ENCODE measurements around the gene UNC79.
"Not testable (repeated sequence)": the region's sequence is repeated elsewhere in the genome, so short reads cannot be mapped to it uniquely, and the experiment has no call there.

Gene UNC79

DNA sequence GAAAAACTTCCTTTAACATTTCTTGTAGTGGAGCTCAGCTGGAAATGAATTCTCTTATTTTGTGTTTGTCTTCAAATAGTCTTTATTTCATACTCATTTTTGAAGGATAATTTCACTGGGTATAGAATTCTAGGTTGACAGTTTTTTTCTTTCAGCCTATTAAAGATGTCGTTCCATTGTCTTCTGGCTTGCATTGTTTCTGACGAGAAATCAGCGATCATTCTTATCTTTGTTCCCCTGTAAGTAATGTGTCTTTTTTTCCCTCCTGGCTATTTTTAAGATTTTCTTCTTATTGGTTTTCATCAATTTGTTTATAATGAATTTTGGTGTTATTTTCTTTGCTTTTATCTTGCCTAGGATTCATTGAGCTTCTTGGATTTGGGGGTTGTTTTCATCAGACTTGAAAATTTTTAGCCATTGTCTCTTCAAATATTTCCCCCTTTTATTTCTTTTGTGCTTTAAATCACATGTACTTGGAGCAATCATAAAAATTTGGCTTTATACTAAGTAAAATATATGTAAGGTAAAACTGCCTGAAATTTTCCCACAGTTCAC is 89.4 kb downstream of the UNC79 start:
- peaks cover 2% of the 10 kb centered on the region; the same call in 1 of the 2 replicates for H3K27me3 ChIP-seq (ENCODE audit: low read length)
- no peak overlapping the region for H3K27ac ChIP-seq (ENCODE audit: low read depth, low read length)
- H3K79me2 ChIP-seq (ENCODE audit: insufficient read depth, low read length): no peaks in the 10 kb centered on the region
- H4K20me1 ChIP-seq (ENCODE audit: low read depth, low read length): no peaks in the 10 kb centered on the region
- no peak overlapping the region for H3K9ac ChIP-seq (ENCODE audit: low read length)
- H3K9me3 ChIP-seq (ENCODE audit: insufficient read depth, low read length): peaks cover 23% of the 10 kb centered on the region
- no peak overlapping the region for H2AFZ ChIP-seq (ENCODE audit: low read depth, low read length, severe bottlenecking)
- H3K36me3 ChIP-seq (ENCODE audit: low read length): no peaks in the 10 kb centered on the region; the same call in 1 of the 2 replicates
- no peak overlapping the region for H3K4me3 ChIP-seq (ENCODE audit: insufficient read depth, low read length, poor library complexity, severe bottlenecking)
- H3F3A ChIP-seq (ENCODE audit: insufficient read depth): no peaks in the 10 kb centered on the region
- no peaks in the 10 kb centered on the region for H3K9me2 ChIP-seq (replicated peaks; ENCODE audit: insufficient read depth, low read length)
- H3K4me2 ChIP-seq (ENCODE audit: low read depth, low read length, poor library complexity, severe bottlenecking): no peak overlapping the region
- no peak for TF ChIP-seq EZH2phosphoT487 (conservative IDR thresholded peaks at IDR 0.05; ENCODE audit: low read length)
- TF ChIP-seq, protein P1, sequence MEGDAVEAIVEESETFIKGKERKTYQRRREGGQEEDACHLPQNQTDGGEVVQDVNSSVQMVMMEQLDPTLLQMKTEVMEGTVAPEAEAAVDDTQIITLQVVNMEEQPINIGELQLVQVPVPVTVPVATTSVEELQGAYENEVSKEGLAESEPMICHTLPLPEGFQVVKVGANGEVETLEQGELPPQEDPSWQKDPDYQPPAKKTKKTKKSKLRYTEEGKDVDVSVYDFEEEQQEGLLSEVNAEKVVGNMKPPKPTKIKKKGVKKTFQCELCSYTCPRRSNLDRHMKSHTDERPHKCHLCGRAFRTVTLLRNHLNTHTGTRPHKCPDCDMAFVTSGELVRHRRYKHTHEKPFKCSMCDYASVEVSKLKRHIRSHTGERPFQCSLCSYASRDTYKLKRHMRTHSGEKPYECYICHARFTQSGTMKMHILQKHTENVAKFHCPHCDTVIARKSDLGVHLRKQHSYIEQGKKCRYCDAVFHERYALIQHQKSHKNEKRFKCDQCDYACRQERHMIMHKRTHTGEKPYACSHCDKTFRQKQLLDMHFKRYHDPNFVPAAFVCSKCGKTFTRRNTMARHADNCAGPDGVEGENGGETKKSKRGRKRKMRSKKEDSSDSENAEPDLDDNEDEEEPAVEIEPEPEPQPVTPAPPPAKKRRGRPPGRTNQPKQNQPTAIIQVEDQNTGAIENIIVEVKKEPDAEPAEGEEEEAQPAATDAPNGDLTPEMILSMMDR (IDR thresholded peaks at IDR 0.05; ENCODE audit: insufficient read depth, low read length, poor library complexity, severe bottlenecking): no peak

DNA sequence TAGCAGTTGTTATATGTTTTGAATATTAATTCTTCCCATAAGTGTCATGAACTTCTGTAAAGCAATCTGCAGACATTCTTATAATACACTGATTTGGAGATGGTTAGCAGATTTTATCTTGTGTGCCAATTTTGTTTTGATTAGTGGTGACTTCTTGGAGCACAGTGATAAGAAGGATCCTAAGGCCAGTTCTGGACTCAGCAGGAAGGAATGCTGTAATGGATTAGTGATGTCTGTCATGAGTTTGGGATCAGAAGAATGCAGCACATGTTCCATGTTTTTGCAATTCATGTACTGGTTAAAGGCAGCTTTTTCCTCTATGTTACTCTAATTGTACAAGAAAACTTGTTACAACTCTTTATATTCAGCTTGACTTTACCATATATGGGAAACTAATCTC is 91.5 kb downstream of the UNC79 start:
- Histone ChIP-seq H3F3A (ENCODE audit: insufficient read depth) (no peaks in the 10 kb centered on the region), H3K9me3 (ENCODE audit: insufficient read depth, low read length) (peaks cover 23% of the 10 kb centered on the region)

DNA sequence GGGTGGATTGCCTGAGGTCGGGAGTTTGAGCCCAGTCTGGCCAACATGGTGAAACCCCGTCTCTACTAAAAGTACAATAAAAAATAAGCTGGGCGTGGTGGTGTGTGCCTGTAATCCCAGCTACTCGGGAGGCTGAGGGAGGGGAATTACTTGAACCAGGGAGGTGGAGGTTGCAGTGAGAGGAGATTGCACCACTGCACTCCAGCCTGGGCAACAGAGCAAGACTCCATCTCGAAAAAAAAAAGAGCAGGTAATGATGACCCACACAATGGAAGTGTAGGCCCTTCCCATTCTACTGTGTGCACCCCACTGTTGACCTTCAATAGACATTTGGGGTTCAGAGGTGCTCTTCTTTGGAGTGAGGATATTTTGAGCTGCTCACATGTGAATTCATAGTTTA is 94.5 kb downstream of the UNC79 start:
- not testable (repeated sequence) for H3F3A ChIP-seq (ENCODE audit: insufficient read depth); H3K4me2 ChIP-seq (ENCODE audit: low read depth, low read length, poor library complexity, severe bottlenecking); H3K27ac ChIP-seq (ENCODE audit: low read depth, low read length); H3K4me3 ChIP-seq (ENCODE audit: insufficient read depth, low read length, poor library complexity, severe bottlenecking); H2AFZ ChIP-seq (ENCODE audit: low read depth, low read length, severe bottlenecking); H3K9me2 ChIP-seq (replicated peaks; ENCODE audit: insufficient read depth, low read length); H3K27me3 ChIP-seq (ENCODE audit: low read length); H3K36me3 ChIP-seq (ENCODE audit: low read length); H4K20me1 ChIP-seq (ENCODE audit: low read depth, low read length); H3K79me2 ChIP-seq (ENCODE audit: insufficient read depth, low read length); H3K9ac ChIP-seq (ENCODE audit: low read length)
- H3K9me3 ChIP-seq (ENCODE audit: insufficient read depth, low read length): peaks cover 19% of the 10 kb centered on the region; the same call in 1 of the 2 replicates

More for the DNA sequence above, 91.5 kb downstream of the UNC79 start:
- Histone ChIP-seq H3K27ac (ENCODE audit: low read depth, low read length) (no peak overlapping the region), H3K4me2 (ENCODE audit: low read depth, low read length, poor library complexity, severe bottlenecking) (no peak overlapping the region), H3K79me2 (ENCODE audit: insufficient read depth, low read length) (no peaks in the 10 kb centered on the region), H3K27me3 (ENCODE audit: low read length) (peaks cover 2% of the 10 kb centered on the region; the same call in 1 of the 2 replicates), H3K36me3 (ENCODE audit: low read length) (no peaks in the 10 kb centered on the region; the same call in 1 of the 2 replicates), H3K4me3 (ENCODE audit: insufficient read depth, low read length, poor library complexity, severe bottlenecking) (no peak overlapping the region), H3K9me2 (replicated peaks; ENCODE audit: insufficient read depth, low read length) (no peaks in the 10 kb centered on the region), H2AFZ (ENCODE audit: low read depth, low read length, severe bottlenecking) (no peak overlapping the region), H3K9ac (ENCODE audit: low read length) (no peak overlapping the region), H4K20me1 (ENCODE audit: low read depth, low read length) (no peaks in the 10 kb centered on the region)
- TF ChIP-seq EZH2phosphoT487 (conservative IDR thresholded peaks at IDR 0.05; ENCODE audit: low read length): no peak
- TF ChIP-seq, protein P1 (IDR thresholded peaks at IDR 0.05; ENCODE audit: insufficient read depth, low read length, poor library complexity, severe bottlenecking): no peak

DNA sequence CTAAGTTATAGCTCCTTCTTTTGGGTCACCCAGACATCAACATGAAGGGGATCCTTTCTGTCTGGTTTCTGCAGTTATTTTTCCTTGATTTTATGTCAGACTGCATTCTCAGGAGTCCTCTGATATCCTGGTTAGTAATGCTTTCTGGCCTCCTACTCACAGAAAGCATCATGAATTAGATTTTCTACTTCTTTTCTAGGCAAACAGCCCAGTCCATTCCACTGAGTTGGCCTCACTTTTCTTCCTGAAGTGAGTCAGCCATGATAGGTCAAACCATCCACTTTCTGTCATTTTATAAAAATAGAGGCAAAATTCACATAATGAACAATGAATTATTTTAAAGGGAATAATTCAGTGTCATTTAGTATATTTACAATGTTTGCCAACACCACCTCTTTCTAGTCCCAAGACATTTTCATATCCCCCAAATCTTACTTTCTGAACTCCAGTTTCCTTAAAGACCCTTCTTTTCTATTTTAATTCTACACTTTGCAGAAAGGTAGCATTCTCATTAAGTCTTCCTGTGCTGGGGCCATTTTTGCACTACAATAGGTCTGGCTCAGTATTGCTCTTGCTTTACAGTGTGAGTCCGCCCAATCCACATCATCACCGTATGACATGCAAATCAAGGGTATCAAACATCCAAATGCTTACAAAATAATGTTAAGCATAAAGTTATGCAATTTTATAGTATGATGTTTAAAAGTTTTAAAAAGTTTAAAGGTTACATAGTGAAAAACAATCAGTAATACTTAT is 95.1 kb downstream of the UNC79 start:
- Histone ChIP-seq H3K27me3 (ENCODE audit: low read length) (peaks cover 2% of the 10 kb centered on the region; the same call in 1 of the 2 replicates), H3K79me2 (ENCODE audit: insufficient read depth, low read length) (no peaks in the 10 kb centered on the region), H4K20me1 (ENCODE audit: low read depth, low read length) (no peaks in the 10 kb centered on the region), H3K4me3 (ENCODE audit: insufficient read depth, low read length, poor library complexity, severe bottlenecking) (no peak overlapping the region), H2AFZ (ENCODE audit: low read depth, low read length, severe bottlenecking) (no peak overlapping the region), H3F3A (ENCODE audit: insufficient read depth) (no peaks in the 10 kb centered on the region), H3K9me2 (replicated peaks; ENCODE audit: insufficient read depth, low read length) (no peaks in the 10 kb centered on the region), H3K9ac (ENCODE audit: low read length) (no peak overlapping the region), H3K27ac (ENCODE audit: low read depth, low read length) (no peak overlapping the region), H3K4me2 (ENCODE audit: low read depth, low read length, poor library complexity, severe bottlenecking) (no peak overlapping the region), H3K36me3 (ENCODE audit: low read length) (no peaks in the 10 kb centered on the region), H3K9me3 (ENCODE audit: insufficient read depth, low read length) (peaks cover 12% of the 10 kb centered on the region; the same call in 1 of the 2 replicates)
- TF ChIP-seq EZH2phosphoT487 (conservative IDR thresholded peaks at IDR 0.05; ENCODE audit: low read length): no peak
- TF ChIP-seq, protein P1 (IDR thresholded peaks at IDR 0.05; ENCODE audit: insufficient read depth, low read length, poor library complexity, severe bottlenecking): no peak
